Lower leg skin (tissue), 4 donors: ENCODE measurements around the gene ZNF593OS. TPM values are rescaled to one million over a fixed set of nuclear protein-coding genes. Genes with fewer than 3 reads are reported as not detected.

Source experiments
- DNase-seq, 2 donors: peaks; one replicate each; pipeline ENCODE4 v3.0.0-alpha.2; 2019; ENCODE audit warnings: low spot score in 2 of 2
- H3K4me3 ChIP-seq: fragments of 200-600 bp; sonication (generic); 2 replicates; pipeline ENCODE4 v1.5.1; 2017; ENCODE audit warnings: mild to moderate bottlenecking, low read depth; ENCODE audit not compliant: poor library complexity, severe bottlenecking
- POLR2A ChIP-seq, 2 donors: fragments of 450-650 bp; IDR thresholded peaks; one replicate each; pipeline ENCODE4 v1.6.1; 2016 to 2017; ENCODE audit warnings: antibody characterized with exemption in 2 of 2, mild to moderate bottlenecking in 1 of 2, moderate library complexity in 1 of 2
- WGBS, 2 donors: methylation state at CpG; one replicate each; pipeline ENCODE4 v1.1.5; 2018; 5-methylcytosine and 5-hydroxymethylcytosine counted together
- intact Hi-C: fragments of 100-400 bp; cut with DNase I; formaldehyde crosslinking; loops from one replicate; pipeline ENCODE4 v1.15.0; 2023; ENCODE audit warnings: low total_unique reads
- total RNA-seq, 4 donors: library from RNA; depleted of rRNA; stranded (reverse); fragments of >200 nt; gene quantifications; one replicate each; pipeline ENCODE4 v1.1.0, GENCODE V29; 2016
- TF ChIP-seq, protein P1 (sequence below), 3 donors: fragments of 450-650 bp; IDR thresholded peaks; one replicate each; pipeline ENCODE4 v1.5.1; 2016; ENCODE audit warnings: antibody characterized with exemption in 3 of 3, mild to moderate bottlenecking in 3 of 3, moderate library complexity in 2 of 3

The ZNF593OS gene
- total RNA-seq, 4 donors from 2014 or later: not detected

DNA sequence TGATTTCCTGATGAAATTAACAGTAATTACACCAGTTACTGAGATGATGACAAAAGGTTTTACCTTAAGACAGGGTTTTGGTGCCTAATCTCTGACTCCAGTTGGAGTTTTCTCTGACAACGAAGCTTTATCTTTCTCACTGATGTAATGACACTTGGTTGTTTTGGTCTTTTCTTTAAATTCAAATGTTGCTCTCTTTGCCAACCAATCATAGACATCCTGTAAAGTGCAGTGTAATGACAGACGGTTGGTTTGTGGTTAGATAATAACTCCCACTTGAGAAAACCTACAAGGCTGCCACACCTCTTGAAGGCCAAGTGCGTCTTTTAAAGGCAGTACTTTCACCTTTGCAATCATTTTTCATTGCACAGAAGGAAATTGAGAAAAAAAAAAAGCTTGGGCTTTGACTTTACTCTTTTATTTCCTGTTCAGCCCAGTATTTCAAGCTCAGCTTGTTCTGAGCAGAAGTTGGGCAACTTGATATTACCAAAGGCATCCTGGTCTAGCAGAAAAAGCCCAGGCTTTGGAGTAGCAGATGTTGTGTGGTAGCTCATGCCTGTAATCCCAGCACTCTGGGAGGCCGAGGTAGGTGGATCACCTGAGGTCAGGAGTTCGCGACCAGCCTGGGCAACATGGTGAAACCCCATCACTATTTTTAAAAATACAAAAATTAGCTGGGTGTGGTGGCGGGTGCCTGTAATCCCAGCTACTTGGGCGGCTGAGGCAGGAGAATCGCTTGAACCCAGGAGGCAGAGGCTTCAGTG, 45.1 kb downstream of the ZNF593OS start:
- intact Hi-C loops: no loop called here
- no peak for TF ChIP-seq POLR2A (IDR thresholded peaks at IDR 0.05)
- TF ChIP-seq, protein P1, sequence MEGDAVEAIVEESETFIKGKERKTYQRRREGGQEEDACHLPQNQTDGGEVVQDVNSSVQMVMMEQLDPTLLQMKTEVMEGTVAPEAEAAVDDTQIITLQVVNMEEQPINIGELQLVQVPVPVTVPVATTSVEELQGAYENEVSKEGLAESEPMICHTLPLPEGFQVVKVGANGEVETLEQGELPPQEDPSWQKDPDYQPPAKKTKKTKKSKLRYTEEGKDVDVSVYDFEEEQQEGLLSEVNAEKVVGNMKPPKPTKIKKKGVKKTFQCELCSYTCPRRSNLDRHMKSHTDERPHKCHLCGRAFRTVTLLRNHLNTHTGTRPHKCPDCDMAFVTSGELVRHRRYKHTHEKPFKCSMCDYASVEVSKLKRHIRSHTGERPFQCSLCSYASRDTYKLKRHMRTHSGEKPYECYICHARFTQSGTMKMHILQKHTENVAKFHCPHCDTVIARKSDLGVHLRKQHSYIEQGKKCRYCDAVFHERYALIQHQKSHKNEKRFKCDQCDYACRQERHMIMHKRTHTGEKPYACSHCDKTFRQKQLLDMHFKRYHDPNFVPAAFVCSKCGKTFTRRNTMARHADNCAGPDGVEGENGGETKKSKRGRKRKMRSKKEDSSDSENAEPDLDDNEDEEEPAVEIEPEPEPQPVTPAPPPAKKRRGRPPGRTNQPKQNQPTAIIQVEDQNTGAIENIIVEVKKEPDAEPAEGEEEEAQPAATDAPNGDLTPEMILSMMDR (IDR thresholded peaks at IDR 0.05): no peak
- WGBS, 2 donors: 53 to 55% methylated on average over 9 of the region's 9 CpGs
- peak in 1 of 2 donors; percentile 43 for DNase-seq
- H3K4me3 ChIP-seq: no peak overlapping the region

DNA sequence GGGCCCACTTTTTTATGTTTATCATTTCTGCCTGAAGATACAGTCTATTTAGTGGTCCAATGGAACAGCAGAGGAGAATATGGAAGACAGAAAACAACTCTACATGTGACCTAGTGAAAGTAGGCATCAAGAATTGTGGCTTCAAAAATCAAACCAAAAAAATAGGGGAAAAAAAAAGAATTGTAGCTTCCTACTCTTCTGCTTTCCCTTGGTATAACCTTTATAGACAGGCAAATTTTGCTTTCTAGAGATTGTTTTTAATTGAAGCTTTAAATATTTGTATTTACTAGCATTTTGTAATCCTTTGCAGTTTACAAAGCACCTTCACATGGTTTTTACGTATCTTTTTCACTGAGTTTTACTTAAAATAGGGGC, 45.7 kb downstream of the ZNF593OS start:
- no peak for TF ChIP-seq POLR2A (IDR thresholded peaks at IDR 0.05)
- TF ChIP-seq, protein P1 (IDR thresholded peaks at IDR 0.05): no peak
- H3K4me3 ChIP-seq: no peak overlapping the region
- 50 to 58% methylated on average over 1 of the region's 1 CpG for WGBS, 2 donors
- DNase-seq: no peak
- intact Hi-C loops: no loop called here

DNA sequence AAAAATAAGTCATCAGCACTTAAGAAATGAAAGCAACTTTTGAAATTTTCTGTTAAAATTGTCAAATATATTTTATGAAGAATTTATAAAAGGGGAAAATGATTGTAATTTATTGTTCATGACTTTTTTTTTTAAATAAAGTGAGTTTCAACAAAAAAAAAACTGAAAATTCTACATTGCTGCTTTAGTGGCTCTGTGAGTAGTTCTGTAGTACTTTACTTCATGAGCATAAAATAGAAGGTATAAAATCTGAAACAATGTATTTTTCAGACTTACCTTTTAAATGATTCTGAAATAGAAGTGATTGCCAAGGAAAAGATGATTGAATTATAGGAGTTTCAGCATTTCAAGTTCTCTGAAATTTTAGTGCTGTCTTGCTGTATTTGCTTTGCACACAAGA, 46.2 kb downstream of the ZNF593OS start:
- DNase-seq: no peak
- intact Hi-C loops: no loop called here
- no peak for TF ChIP-seq POLR2A (IDR thresholded peaks at IDR 0.05)
- TF ChIP-seq, protein P1 (IDR thresholded peaks at IDR 0.05): no peak
- no peak overlapping the region for H3K4me3 ChIP-seq

DNA sequence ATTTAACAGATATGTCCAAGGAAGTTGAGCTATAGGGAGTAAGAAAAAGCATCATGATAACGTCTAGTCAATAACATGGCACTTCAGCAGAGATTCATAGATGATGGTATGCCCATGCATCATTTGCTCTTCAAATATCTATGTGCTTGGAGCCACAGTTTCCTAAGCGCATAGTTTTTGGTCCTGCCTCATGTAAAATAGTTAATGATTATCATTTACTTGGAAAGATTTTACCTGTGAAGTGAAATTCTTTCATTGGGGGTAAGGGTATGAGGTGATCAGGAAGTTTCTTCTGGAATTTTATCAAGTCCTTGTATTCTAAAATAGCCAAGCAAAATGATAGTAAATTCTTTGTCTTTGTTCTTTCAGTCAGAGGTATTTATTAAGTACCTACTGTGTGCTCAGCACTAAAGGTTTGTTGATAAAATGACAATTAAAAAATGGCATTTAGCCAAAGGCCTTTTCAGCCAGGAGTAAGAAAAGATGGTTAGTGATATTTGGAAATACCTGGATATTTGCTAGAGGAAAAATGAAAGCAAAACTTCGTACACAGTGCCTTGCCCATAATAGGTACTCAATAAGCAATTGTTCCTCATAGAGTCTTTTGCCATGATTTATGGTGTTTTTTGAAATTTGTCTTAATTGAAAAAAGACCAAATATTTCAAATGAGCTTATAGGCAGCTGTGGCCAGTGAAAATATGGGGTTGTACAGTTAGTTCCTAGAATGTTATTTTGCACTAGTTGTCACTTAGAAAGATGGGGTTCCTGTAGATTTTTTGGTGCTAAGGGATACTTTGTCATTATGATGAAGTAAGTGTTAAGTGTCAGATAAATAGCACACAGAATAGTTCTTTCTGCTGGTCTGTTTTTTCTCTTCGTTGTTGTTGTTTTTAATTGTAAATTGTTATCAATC, 47.0 kb downstream of the ZNF593OS start:
- intact Hi-C loops: no loop called here
- WGBS, 2 donors: 76 to 83% methylated on average over 4 of the region's 4 CpGs
- no peak overlapping the region for H3K4me3 ChIP-seq
- DNase-seq: no peak
- TF ChIP-seq, protein P1 (IDR thresholded peaks at IDR 0.05): no peak
- no peak for TF ChIP-seq POLR2A (IDR thresholded peaks at IDR 0.05)

DNA sequence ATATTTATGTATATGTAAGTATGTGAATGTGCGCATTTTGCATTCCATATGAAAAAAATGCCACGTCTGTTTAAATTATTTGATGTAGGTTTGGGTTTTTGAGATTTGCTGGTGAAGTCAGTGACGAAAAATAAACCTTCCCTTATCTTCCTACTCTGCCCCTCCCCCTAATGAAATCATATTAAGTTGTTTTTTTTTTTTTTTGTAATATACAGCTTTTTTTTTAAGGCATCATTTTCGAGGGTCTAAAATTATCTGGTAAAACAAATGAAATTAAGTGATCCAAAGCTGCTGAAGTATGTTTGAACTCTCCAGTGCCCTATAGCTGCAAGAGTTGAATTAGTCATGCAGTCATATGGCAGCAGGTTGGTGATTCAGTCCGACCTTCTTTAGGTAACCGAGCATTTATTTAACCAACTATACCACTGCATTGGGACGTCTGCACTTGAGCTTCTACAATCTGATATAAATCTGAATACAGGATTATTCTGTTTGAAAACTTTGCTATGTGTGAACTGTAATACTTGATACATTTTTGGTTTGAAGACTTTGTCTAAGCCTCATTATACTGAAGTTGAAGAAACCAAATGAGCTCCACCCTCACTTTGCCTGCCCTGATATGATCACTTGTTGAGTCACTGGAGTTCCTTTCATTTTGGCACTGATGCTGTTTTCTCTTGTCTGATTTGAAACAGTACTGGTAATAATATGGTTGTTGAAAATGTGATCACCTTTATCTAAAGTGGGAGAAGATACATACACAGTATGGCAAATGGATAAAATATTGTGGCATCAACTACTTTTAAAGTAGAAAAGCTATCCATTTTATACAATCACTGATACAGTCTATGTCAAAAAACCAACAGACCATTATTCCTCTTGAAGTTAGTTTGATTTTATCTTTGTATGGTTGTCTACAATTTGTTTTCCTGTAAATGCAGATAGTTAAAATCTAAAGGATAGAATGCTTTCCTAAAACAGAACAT, 48.4 kb downstream of the ZNF593OS start:
- intact Hi-C loops: no loop called here
- WGBS, 2 donors: 64 to 72% methylated on average over 7 of the region's 7 CpGs
- DNase-seq: no peak
- TF ChIP-seq, protein P1 (IDR thresholded peaks at IDR 0.05): no peak
- no peak for TF ChIP-seq POLR2A (IDR thresholded peaks at IDR 0.05)
- H3K4me3 ChIP-seq: no peak overlapping the region
